IMR-90 (cell line): ENCODE measurements around the gene SLC46A3.

Experiments
- FOS ChIP-seq: fragments of 150-350 bp; IDR thresholded peaks from 2 replicates; pipeline ENCODE4 v1.6.1; 2016; ENCODE audit warnings: low read depth, low read length
- POLR2A ChIP-seq: IDR thresholded peaks from 2 replicates; pipeline ENCODE4 v1.6.1; 2012; ENCODE audit warnings: mild to moderate bottlenecking, low read depth, low read length
- SMC3 ChIP-seq: fragments of 150-350 bp; IDR thresholded peaks from 2 replicates; pipeline ENCODE4 v1.6.1; 2016; ENCODE audit warnings: low read depth, mild to moderate bottlenecking, antibody characterized with exemption, low read length, moderate library complexity
- TF ChIP-seq, protein P1 (sequence below): conservative IDR thresholded peaks from 2 replicates; pipeline ENCODE4 v1.5.1; 2012; ENCODE audit warnings: mild to moderate bottlenecking, low read depth, low read length, improper control_type of control experiment

DNA sequence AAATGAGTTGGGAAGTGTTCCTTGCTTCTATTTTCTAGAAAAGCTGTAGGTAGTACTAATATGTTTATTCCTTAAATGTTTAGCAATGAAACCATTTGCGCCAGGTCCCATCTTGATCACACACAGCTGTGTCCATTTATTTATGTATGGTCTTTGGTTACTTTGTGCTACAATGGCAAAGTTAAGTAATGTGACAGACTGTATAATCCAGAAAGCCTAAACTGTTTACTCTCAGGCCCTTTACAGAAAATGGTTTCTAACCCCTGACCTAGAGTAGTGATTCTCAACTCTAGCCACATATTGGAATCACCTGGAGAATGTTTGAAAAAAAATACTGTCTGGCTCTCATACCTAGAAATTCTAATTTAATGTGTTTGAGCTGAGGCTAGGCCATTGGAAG, 21.3 kb downstream of the SLC46A3 start:
- TF ChIP-seq, protein P1, sequence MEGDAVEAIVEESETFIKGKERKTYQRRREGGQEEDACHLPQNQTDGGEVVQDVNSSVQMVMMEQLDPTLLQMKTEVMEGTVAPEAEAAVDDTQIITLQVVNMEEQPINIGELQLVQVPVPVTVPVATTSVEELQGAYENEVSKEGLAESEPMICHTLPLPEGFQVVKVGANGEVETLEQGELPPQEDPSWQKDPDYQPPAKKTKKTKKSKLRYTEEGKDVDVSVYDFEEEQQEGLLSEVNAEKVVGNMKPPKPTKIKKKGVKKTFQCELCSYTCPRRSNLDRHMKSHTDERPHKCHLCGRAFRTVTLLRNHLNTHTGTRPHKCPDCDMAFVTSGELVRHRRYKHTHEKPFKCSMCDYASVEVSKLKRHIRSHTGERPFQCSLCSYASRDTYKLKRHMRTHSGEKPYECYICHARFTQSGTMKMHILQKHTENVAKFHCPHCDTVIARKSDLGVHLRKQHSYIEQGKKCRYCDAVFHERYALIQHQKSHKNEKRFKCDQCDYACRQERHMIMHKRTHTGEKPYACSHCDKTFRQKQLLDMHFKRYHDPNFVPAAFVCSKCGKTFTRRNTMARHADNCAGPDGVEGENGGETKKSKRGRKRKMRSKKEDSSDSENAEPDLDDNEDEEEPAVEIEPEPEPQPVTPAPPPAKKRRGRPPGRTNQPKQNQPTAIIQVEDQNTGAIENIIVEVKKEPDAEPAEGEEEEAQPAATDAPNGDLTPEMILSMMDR, result no peak
- TF ChIP-seq POLR2A (no peak), SMC3 (no peak), FOS (no peak)
